Esophagus muscularis mucosa (tissue), 3 donors: ENCODE results near the gene SPATA21.

Experiments used
- CTCF ChIP-seq, 3 experiments: fragments of 200-600 bp in 2 of 3; fragments of 450-650 bp in 1 of 3; sonication (generic) in 2 of 3; IDR thresholded peaks; one replicate each; pipeline ENCODE4 v1.5.1; 2017 to 2019; ENCODE audit warnings: antibody characterized with exemption in 3 of 3, mild to moderate bottlenecking in 2 of 3, moderate library complexity in 1 of 3
- POLR2A ChIP-seq: fragments of 450-650 bp; IDR thresholded peaks from one replicate; pipeline ENCODE4 v1.6.1; 2017; ENCODE audit warnings: antibody characterized with exemption, moderate library complexity, mild to moderate bottlenecking, low read depth
- POLR2AphosphoS5 ChIP-seq, 2 donors: sonication (generic); formaldehyde crosslinking; IDR thresholded peaks; one replicate each; pipeline ENCODE4 v1.6.1; 2017; ENCODE audit warnings: antibody characterized with exemption in 2 of 2

GRCh38 chr1:16443975-16444770, 6.9 kb upstream of the SPATA21 start:
- TF ChIP-seq CTCF (IDR thresholded peaks at IDR 0.05) (no peak), POLR2A (no peak), POLR2AphosphoS5 (IDR thresholded peaks at IDR 0.05) (no peak)
